Renal pelvis (tissue), 4 donors: ENCODE data around the gene SLC38A2. TPM values are rescaled to one million over a fixed set of nuclear protein-coding genes. Genes with fewer than 3 reads are reported as not detected.

Source experiments
- DNase-seq: peaks from one replicate; pipeline ENCODE4 v3.0.0-alpha.2; 2013
- polyA plus RNA-seq, 3 donors: library from polyadenylated mRNA; unstranded; fragments of 120-200 nt; gene quantifications; one replicate each; pipeline ENCODE4 v1.2.1, GENCODE V29; 2013; ENCODE audit not compliant: insufficient read length in 3 of 3

Gene SLC38A2
- polyA plus RNA-seq, 3 donors, result 169 to 212 (median 208) TPM

DNA sequence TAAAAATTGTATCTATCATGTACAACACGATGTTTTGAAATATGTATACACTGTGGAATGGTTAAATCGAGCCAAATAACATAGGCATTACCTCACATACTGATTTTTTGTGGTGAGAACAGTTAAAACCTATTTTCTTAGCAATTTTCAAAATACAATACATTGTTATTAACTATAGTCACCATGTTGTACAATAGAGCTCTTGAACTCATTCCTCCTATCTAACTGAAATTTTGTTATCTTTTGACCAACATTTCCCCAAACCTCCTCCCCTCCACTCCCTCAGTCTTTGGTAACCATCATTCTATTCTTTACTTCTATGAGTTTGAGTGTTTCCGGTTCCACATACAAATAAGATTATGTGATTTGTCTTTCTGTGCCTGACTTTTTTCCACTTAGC is 6.8 kb upstream of the SLC38A2 start:
- DNase-seq, result no peak

DNA sequence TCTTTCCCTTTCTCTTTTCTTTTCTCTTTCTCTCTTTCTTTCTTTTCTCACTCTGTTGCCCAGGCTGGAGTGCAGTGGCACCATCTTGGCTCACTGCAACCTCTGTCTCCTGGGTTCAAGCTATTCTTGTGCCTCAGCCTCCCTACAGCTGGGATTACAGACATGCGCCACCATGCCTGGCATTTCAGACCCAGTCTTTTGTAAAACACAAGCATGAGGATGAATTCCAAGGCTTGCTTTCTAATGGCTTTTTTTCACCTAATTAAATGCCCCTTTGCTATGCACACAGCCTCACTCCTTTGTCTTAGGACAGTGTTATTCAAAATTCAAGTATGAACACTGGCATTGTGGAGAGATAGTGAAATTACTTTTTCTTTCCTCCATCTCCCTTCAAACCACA is 6.0 kb upstream of the SLC38A2 start:
- DNase-seq, result no peak

DNA sequence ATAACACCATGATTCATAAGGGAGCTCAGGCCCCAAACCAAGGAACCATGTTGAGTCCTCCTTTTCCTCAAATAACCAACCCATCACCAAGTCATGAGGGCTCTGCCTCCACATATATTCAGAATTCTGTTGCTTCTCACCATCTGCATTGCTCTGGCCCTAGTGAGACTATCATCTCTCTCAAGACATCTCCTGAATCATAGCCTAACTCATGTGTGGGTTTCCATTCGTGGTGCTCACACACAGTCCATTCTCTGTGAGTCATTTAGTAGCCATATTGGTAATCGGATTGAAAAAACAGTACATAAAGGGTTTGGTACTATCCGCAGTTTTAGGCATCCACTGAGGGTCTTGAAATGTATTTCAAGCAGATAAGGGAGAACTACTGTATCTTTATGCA is 5.1 kb upstream of the SLC38A2 start:
- DNase-seq, result no peak

DNA sequence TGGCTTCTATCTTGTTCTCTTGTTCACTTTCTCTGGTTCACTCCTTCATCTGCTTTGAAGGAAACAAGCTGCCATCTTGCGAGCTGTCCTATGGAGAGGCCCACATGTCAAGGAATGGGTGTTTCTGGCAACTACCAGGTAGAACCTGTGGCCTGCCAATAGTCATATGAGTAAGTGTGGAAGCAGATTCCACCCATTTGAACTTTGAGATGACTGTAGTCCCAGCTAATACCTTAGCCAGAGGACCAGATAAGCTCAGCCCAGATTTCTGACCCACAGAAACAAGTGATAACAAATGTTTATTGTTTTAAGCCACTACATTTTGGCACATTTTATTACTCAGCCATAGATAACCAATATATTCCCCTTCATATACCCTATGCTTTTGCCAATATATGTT is 4.0 kb upstream of the SLC38A2 start:
- no peak for DNase-seq

DNA sequence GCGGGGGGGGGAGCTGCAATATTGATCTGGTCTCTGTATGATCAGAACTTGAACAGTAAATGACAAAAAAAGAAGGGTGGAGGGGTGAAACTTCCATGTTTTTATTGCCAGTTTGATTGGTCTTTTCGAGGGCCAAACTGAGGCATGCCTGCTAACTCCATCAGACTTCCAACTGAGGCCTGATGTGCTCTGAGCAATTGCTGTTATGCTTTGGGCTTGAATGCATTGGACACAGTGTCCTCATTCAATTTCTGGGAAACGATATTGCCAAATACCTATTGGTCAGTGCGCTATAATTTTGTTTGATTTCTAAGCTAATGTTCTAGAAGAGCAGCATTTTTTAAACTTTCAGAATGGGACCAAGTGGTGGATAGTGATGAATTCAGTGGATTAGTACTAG is 2.1 kb upstream of the SLC38A2 start:
- no peak for DNase-seq

DNA sequence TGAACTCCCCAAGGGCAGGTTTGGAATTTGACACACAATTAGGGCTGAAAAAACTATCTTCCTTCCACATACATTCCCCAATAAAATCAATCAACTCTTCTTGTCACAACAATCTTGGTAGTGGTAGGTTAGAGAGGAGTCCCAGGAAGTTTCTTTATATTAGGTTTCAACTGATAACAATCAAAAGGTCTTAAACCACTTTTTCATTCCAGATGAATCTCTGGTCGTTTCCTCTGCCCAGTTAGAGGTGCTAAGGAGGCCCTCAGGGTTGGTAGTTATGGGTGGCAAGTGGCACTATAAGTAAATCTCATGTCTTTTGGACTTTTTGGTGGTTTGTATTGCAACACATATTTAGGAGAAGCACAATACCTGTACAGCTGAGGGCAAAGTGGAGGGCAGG is 1.7 kb upstream of the SLC38A2 start:
- no peak for DNase-seq

DNA sequence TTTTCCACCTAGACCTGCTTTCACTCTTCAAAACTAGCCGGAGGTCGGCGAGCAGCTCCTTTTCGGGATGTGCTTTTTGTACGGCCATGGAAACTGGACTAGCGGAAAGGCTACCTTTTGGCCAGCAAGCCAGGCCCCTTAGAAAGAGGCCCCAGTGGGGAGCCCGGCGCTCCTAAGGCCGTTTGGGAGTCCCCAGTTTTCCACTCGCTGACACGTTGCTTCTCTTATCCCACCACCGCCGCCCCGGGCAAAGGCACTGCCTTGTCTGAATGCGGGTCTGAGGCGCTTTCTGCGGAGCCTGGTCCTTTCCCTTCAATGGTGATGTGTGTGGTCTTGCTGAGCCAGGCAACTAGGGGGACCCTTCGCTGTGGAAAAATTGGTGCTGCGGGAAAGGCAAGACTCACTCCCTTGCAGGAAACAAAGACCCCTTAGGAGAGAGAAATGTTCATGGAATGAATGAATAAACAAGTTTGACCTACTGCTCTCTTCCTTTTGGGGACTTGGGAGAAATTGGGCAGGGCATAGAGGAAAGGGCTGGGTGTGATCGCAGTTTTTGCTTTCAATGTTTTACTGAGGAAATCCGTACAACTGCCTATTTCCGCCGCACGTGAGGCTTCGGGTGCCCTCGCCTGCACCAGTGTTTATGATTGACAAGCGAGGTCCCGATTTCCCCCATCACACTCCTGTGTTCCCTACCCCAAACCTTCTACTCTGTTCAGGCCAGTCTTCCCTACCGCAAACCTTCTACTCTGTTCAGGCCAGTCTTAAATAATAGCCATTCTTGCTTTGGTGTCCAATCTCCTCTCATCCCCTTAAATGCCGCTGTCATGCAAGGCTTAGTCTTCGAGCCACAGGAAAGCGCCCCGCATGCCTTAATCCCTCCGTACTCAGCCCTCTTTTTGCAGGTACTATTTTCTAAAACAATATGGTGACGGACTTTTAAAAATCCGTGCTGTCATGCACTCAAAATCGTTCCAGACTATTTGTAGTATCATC is 1.0 kb upstream of the SLC38A2 start:
- DNase-seq, result peak; percentile 74

DNA sequence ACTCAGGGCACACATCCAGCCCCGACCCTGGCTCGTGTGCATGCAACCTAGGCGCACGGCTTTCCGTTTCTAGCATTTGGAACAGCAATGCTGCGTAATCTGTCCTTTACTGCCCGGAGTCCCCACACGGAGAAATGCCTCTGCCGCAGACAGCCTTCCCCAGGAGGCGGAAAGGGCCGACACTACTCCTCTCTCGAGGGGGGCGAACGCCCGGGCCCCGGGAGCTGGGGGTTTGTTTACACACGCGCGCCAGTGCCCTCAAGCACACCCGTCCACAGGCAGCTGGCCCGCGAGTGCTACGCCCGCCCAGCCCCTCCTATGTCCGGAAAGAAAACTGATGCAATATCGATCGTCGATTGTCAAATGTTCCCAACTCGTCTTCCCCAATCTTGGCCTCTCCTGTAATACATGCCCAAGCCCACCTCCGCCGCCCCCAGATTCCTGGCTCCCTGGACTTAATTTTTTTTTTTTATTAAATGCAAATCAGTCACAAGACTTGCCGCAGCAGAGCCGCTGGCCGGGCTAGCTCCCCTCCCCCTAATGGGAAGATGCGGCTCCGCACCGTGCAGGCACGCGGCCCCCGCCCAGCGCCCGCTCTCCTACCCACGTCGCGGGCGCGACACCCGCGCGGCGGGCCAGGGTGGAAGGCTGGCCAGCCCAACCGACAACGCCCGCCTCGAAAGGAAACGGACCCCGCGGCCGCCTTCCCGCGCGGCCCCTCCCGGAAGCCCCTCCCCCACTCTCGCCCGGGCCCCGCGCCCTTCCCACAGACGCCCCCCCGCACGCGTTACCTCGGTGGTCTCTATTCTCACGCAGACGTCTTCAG is 642 bp downstream of the SLC38A2 start:
- DNase-seq, result no peak

DNA sequence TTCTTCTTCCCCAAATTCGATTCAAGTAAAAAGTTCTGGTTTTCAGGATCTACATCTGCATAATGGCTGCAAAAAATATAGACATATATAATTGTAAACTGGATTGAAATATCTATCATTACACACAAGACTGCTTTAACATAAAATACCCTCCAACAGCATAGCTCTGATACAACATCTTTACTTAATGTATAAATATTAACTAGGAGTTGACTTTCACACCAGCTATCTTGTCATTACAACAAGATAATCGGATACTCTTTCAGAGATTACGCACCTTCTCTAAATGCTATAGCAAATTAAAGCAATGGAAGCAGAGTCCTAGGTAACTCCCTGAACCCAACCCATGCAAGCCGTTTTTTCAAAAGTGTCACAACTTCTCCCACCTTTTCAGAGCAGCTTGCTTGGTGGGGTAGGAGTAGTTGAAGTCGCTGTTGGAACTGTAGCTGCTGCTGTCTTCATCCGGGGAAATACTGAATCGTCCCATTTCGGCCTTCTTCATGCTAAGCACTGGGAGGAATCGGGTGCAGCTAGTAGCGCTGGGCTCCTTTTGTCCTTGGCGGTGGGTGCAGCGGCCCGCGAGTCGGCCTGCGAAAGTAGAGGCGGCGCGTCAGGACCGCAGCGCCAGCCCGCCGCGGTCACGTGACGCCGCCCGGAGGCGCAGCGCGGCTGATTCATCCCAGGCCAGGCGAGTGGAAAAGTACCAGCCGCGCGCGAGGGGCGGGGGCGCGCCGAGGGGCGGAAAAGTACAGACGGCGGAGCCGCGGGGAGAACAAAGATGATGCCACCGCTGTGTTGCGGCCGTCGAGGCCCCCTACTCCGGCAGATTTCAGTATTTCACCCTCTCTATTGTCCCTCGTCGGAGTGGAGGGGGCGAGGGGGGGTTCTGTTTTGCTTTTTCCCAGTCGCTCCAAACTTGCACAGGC is 1.5 kb downstream of the SLC38A2 start:
- peak; percentile 89 for DNase-seq

DNA sequence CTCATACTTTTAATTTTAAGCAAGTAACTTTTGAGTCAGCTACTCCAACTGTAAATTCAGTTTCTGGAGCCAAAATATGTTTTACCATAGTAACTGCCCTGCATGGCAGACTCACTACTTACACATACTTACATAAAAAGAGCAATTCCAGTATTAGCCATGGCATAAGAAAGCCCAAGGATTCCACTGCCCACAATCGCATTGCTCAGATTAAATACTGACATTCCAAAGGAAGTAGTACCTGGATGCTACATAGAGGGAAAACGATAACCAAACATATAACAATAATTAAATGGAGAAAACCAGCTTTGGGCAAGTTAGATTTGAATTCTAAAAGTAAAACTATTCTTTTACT is 2.2 kb downstream of the SLC38A2 start:
- DNase-seq, result no peak

DNA sequence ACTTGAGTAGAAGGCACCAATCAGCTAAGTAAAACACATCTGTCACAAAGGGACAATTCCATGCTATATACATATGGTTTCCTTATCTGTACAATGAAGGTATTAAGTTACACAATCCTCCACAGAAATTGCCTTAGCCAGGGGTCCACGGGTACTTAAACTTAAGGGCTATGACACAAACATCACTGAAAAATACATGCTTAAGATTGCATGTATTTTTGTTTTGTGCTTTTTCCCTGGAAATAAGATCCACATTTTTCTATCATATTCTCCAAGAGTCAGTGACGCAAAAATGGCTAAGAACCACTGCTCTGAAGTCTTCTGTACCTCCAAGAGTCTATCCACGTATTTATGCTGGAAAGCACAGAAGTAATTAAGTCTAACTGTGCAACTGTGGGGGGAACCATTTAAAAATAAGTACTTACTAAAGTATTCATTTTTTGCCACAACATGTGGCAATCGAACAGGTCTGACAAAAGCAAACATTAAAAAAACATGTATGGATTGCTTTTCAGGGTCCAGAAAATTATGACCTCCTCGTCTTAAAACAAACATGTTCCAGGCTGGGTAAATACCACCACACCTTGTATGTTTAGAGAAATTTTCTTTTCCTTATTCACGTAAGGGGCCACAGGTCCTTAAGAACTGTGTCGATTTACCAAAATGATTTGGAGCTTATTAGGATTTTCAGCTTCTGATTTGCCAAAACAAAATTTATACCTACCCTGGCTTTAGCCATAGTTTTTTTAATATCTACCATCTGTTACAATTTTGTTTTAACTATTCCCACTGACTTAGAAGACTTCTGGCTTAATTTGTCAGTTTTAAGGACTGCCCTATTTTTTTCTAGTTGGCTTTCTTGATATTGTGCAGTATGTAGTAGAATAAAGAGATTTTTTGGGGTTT is 2.8 kb downstream of the SLC38A2 start:
- DNase-seq, result no peak

DNA sequence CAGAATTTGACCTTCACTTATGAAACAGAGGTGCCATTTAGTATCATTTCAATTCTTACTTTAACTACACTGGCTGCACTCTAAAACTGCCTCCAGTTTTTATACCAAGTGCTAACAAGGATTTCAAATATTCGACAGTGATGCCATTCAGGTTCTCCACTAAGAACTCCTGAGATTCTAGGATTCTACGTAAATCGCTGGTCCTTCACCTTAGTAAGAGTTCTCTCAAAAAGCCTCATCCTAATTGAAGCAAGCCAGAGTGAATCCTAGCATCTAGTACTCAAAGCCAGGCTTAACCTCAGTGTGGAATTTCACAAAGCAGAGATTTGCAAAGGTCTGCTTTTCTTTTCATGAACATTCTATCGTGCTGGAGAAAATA is 3.5 kb downstream of the SLC38A2 start:
- DNase-seq, result no peak

DNA sequence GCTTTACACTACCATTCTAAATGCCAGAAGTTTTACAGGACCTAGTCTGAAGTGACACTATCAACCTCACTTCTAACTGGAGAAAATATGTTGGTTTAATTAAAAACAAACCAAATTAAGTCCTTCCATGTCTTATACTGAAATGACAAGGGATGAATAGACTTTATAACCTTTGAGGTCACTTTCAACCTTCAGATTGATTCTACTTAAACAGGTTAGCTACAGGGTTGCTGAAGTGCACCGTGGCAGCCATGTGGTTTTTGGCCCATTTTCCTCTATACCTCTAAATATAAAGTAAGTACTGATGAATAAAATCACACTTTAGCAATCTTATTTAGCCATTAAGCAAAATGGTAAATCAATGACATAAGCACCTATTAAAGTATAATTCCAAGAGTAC is 3.9 kb downstream of the SLC38A2 start:
- DNase-seq, result no peak

DNA sequence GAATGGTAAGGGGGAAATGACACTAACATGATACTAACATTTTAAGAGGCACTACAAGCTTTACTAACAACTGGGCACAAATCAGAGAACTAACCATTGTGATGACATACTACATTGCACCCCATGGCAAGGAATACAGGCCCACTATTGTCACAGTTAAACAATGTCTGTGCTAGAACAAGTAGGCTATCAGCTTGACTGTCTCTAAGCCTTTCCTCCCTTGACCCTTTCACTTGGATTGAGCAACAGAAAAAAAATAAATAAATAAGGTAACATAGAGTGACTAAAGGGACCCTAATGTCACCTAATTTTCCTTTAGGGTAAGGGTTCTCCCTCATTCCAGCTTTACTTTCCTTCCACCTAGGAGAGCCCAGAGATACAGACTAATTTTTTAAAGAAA is 4.4 kb downstream of the SLC38A2 start:
- DNase-seq, result no peak

DNA sequence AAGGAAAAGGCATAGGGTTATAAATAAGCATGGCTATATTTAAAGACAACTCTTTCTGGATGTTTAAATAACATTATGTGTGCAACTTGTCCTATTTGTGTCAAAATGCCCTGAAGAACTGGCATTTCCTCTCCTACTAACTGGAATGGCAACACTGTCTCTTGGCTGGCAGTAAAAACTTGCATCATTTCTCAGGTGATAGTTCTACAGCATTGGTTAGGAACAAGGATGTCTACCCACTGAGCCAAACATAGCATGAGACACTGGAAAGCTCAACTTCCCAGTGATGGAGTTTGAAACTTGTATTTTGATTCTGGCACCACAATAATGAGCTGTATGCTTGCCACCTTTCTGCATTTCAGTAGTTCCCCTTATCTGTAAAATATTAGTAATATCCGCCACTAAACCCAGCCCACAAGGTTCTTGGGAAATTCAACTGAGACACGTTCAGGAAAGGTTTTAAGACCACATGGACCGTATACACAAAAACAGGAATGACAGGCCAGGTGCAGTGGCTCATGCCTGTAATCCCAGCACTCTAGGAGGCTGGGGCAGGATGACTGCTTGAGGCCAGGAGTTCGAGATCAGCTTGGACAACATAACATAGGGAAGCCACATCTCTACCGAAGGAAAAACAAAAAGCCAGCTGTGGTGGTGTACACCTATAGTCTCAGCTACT is 5.1 kb downstream of the SLC38A2 start:
- no peak for DNase-seq

DNA sequence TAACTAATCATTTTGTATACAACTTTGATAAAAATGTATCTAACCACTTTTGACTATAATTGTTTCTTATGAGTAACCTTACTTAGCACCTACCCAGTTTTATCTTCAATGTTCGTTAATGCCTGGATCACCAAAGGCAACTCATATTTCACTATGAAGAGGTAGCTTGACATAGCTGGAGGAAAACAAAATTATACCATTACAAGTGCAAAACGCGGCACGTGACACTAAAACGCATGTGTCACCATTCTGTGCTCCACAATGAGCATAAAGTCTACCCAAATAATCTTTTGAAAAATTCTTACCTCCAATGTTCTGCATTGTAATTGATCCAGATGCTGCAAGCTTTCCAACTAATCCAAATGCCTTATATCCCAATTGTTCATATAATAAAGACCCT is 5.8 kb downstream of the SLC38A2 start:
- no peak for DNase-seq

DNA sequence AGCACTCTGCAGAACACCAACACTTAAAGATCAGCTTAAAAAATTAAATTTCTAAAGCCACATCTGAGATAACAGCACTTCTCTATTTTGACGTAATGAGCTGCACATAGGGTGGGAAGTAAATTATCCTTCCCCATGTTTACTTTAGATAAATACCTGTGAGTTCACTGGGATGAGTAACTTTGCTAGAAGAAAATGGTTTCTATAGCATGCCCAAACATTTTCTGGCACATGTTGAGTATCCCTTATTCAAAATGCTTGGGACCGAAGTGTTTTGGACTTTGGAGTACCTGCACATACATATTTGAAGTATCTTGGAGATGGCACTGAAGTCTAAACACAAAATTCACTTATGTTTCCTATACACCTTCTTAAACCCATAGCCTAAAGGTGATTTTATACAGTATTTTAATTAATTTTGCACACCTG is 6.6 kb downstream of the SLC38A2 start:
- DNase-seq, result no peak

DNA sequence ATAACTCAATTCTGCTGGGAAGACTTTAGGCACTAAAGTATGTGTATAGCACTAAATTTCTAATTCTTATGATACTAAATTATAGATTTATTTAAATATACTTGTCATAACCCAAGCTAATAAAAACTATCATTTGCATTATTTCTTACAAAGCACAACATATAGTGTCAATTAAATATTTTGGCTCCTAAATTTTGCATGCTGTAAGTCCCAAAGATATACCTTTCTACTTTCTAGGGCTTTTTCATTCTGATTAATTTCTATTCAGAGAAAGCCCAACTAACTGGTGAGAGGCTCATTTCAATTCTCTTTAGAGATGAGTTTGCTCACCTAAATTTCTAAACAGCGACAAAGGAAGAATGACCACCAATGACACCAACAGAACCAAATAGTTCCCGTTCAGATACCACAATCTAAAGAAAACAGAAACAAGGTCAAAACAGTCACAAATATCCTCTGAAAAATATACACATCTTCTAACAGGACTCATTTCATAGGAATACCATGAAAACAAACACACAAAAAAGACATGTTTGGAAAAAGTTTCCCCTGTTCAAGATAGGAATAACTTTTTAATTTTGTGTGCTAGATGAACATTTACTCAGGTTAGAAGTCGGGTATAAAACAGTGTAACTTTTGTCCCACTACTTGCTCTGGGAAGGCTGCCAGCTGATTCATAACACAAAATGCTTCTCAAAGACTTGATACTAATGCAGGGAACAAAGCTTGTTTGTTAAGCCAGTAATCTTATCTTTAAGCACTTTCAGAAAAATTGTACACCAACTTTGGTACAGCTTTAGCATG is 7.6 kb downstream of the SLC38A2 start:
- DNase-seq, result no peak

DNA sequence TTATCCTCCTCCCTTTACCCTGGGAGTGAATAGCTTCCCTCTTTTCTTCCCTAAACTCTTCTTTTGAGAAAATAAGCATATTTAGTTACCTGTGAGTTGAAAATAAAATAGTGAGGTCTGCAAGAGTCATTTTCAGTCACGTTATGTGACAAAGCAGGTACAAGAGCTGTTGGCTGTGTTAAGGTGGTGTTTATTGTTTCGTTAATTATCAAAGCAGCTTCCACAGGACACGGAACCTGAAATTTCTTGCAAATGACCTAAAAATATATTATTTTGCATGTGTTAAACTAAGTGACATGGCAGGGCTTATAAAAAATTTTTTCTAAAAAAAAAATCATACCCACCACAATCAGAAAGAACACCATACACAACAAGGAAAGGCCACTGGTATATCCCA is 8.3 kb downstream of the SLC38A2 start:
- no peak for DNase-seq
